ENCODE measurements around the gene ZDHHC13. TPM values are rescaled to one million over a fixed set of nuclear protein-coding genes. Genes with fewer than 3 reads are reported as not detected.

ZDHHC13 gene
- total and polyA plus RNA-seq, 2 of the 4 experiments (the other 2 are of a cell fraction): 7.2 to 15.1 TPM

- Histone ChIP-seq H3K9ac (ENCODE audit: low read depth, low read length) (no peak overlapping the region), H3K18ac (ENCODE audit: low read depth, low read length) (no peak overlapping the region), H3K27ac (ENCODE audit: insufficient read depth, low read length) (no peak overlapping the region), H3K4ac (ENCODE audit: low read depth, low read length) (no peak overlapping the region), H2BK15ac (ENCODE audit: low read depth, low read length) (no peak overlapping the region), H3K14ac (replicated peaks; ENCODE audit: low read depth, low read length) (no peak overlapping the region), H3K4me2 (ENCODE audit: low read depth, low read length) (no peak overlapping the region), H3K23ac (ENCODE audit: low read depth, low read length) (no peak overlapping the region), H2AFZ (replicated peaks; ENCODE audit: low read length, poor library complexity) (no peak overlapping the region), H4K91ac (ENCODE audit: insufficient read depth, low read depth, low read length) (no peak overlapping the region), H4K5ac (ENCODE audit: low read depth, low read length) (no peak overlapping the region), H2AK5ac (ENCODE audit: low read depth, low read length) (no peak overlapping the region), H3K36me3 (ENCODE audit: control insufficient read depth, insufficient read depth, low read length) (no peaks in the 10 kb centered on the region), H3K9me3 (ENCODE audit: control insufficient read depth, insufficient read depth, low read length) (no peaks in the 10 kb centered on the region), H4K8ac (ENCODE audit: low read depth in 2 of 2, low read length in 2 of 2) (no peak overlapping the region), H3K9me1 (ENCODE audit: insufficient read depth, low read length) (no peaks in the 10 kb centered on the region), H3K4me1 (ENCODE audit: control insufficient read depth, insufficient read depth, low read length) (no peaks in the 10 kb centered on the region), H3K4me3 (ENCODE audit: insufficient read depth, low read depth, low read length) (no peak overlapping the region), H2BK5ac (ENCODE audit: low read depth, low read length, poor library complexity, severe bottlenecking) (no peak overlapping the region), H4K20me1 (ENCODE audit: insufficient read depth, low read length) (no peaks in the 10 kb centered on the region), H3K79me1 (ENCODE audit: low read depth in 1 of 2, low read length in 2 of 2) (no peaks in the 10 kb centered on the region), H3K27me3 (ENCODE audit: control insufficient read depth, insufficient read depth, low read length) (peaks cover 18% of the 10 kb centered on the region), H2BK20ac (ENCODE audit: low read depth, low read length) (no peak overlapping the region), H2BK120ac (ENCODE audit: low read depth, low read length) (no peak overlapping the region), H3K56ac (ENCODE audit: extremely low read depth, insufficient read depth, low read length) (no peak overlapping the region), H2AK9ac (replicated peaks; ENCODE audit: low read depth, low read length, poor library complexity) (no peak overlapping the region)
- CTCF ChIA-PET: no interaction called here
- intact Hi-C loops (cut with micrococcal nuclease): loop anchor here (5.0 to 10.0 kb wide), 2 partner anchors 240 to 832 kb away; no protein-coding TSS in a partner anchor
- dilution Hi-C loops (cut with HindIII; ENCODE audit: low sequenced_read_pairs, unreplicated experiment): no loop called here
- in situ Hi-C loops (cut with MboI; ENCODE audit: low sequenced_read_pairs): loop anchor here (5.0 kb wide), 1 partner anchor 490 kb away; no protein-coding TSS in a partner anchor
- 60% methylated on average over 1 of the region's 5 CpGs; no CpG with 5 or more reads in 1 of the 2 experiments for WGBS, 2 experiments (ENCODE audit: extremely low coverage in 2 of 2, insufficient read length in 1 of 2)
- TF ChIP-seq BHLHE40 (IDR thresholded peaks at IDR 0.05; ENCODE audit: low read depth, low read length) (no peak), CHD1 (IDR thresholded peaks at IDR 0.05; ENCODE audit: low read depth, low read length) (no peak), RCOR1 (IDR thresholded peaks at IDR 0.05; ENCODE audit: insufficient replicate concordance, low read length) (no peak), MAFK (IDR thresholded peaks at IDR 0.05; ENCODE audit: low read depth, low read length) (no peak), USF2 (IDR thresholded peaks at IDR 0.05; ENCODE audit: low read depth, low read length) (no peak), CTCF (conservative IDR thresholded peaks at IDR 0.05; ENCODE audit: low read depth, low read length) (no peak), RAD21 (IDR thresholded peaks at IDR 0.05; ENCODE audit: low read length) (no peak), MAZ (IDR thresholded peaks at IDR 0.05; ENCODE audit: borderline replicate concordance, low read depth, low read length) (no peak), RFX5 (IDR thresholded peaks at IDR 0.05; ENCODE audit: low read depth, low read length) (no peak), NFE2L2 (IDR thresholded peaks at IDR 0.05; ENCODE audit: low read depth, low read length) (no peak), CEBPB (IDR thresholded peaks at IDR 0.05; ENCODE audit: low read depth, low read length) (no peak), SMC3 (IDR thresholded peaks at IDR 0.05; ENCODE audit: low read depth, low read length) (no peak), FOS (IDR thresholded peaks at IDR 0.05; ENCODE audit: low read depth, low read length) (no peak), ELK1 (IDR thresholded peaks at IDR 0.05; ENCODE audit: borderline replicate concordance, low read depth, low read length) (no peak), MXI1 (IDR thresholded peaks at IDR 0.05; ENCODE audit: borderline replicate concordance, low read depth, low read length) (no peak), POLR2A (IDR thresholded peaks at IDR 0.05; ENCODE audit: low read depth, low read length) (no peak)
- ATAC-seq (ENCODE audit: low read depth): no peak
- POLR2A ChIA-PET (ENCODE audit: unreplicated experiment): no interaction called here
- DNase-seq: no peak
- no TSS peak for BruUV-seq (replicated peaks)
Observed at GRCh38 chr11:19072464-19072863, 44.5 kb upstream of the ZDHHC13 start.
